HUDEP-2 (cell line): Measurements from ENCODE around the gene CAMTA1.
"Not testable (repeated sequence)": the region's sequence is repeated elsewhere in the genome, so short reads cannot be mapped to it uniquely, and the experiment has no call there.

Experiments
- DNase-seq, 76 experiments: peaks; one replicate each; lab custom pipeline; 2025; ENCODE audit not compliant: unreplicated experiment in 76 of 76; lab: John Stamatoyannopoulos, UW

Gene CAMTA1

GRCh38 chr1:7783826-7784491 is 998.7 kb downstream of the CAMTA1 start, which contains the start of gene PER3:
TSS of gene PER3 (plus strand) at chr1:7784291. CDS start at chr1:7784878, 587 bp downstream.
- DNase-seq, result peak; percentile 7 to 98 (median 95)

DNA sequence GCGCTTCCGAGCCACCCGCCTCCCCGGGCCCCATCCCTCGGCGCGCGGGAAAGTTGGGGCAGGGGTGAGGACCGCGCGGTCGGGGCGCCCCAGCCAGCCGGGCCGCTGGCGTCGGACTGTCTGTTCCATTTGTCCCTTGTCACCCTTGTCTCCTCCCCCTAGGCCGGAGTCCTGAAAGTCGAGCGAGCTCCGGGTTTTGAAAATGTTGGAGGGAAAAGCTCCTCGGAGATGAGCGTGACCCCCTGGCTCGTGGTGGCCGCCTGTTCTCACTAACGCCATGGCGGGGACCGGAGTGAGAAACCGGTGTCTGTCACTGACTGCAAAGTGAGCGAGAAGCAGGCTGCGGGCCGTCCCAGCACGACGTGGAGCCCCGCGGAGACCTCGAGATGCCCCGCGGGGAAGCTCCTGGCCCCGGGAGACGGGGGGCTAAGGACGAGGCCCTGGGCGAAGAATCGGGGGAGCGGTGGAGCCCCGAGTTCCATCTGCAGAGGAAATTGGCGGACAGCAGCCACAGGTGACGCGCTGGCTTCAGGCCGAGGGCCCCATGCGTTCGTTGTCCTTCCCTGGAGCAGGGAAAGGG is 999.3 kb downstream of the CAMTA1 start:
- DNase-seq, result peak in 1 of 76 experiments; percentile 3

- no peak for DNase-seq
Measured at GRCh38 chr1:7785108-7785507, 999.9 kb downstream of the CAMTA1 start.

- DNase-seq, result no peak
Measured at GRCh38 chr1:7786795-7787194, 1001.5 kb downstream of the CAMTA1 start.

- no peak for DNase-seq
Measured at GRCh38 chr1:7789828-7790227, 1004.6 kb downstream of the CAMTA1 start.

DNA sequence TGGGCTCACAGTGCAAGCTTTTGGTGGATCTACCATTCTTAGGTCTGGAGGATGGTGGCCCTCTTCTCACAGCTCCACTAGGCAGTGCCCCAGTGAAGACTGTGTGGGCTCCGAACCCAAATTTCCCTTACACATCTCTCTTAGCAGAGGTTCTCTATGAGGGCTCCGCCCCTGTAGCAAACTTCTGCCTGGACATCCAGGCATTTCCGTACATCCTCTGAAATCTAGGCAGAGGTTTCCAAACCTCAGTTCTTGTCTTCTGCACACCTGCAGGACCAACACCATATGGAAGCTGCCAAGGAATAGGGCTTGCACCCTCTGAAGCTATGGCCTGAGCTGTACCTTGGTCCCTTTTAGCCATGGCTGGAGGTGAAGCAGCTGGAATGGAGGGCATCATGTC is 1005.8 kb downstream of the CAMTA1 start:
- not testable (repeated sequence) for DNase-seq

GRCh38 chr1:7795406-7795805 is 1010.2 kb downstream of the CAMTA1 start:
- DNase-seq, result no peak

- no peak for DNase-seq
Measured at GRCh38 chr1:7805460-7805859, 1020.2 kb downstream of the CAMTA1 start.

- peak in 5 of 76 experiments; percentile 9 to 35 (median 16) for DNase-seq
Measured at GRCh38 chr1:7808253-7808844, 1023.1 kb downstream of the CAMTA1 start.

DNA sequence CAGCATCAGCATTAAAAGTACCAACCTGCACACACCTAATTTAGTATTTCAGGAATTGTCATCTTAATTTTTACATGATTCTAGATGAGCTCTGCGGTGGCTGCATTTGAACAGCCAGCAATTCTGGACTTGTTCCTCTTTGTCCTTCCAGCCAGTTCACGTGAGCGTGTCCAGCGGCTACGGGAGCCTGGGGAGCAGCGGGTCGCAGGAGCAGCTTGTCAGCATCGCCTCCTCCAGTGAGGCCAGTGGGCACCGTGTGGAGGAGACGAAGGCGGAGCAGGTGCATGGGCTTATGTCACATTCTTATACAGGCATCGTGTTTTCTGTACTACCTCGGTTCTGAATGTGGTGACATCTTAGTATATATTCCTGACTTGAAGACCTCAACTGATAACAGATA is 1024.5 kb downstream of the CAMTA1 start:
- DNase-seq, result no peak

GRCh38 chr1:7810395-7810794 is 1025.1 kb downstream of the CAMTA1 start:
- DNase-seq, result peak in 2 of 76 experiments; percentile 7 to 17

DNA sequence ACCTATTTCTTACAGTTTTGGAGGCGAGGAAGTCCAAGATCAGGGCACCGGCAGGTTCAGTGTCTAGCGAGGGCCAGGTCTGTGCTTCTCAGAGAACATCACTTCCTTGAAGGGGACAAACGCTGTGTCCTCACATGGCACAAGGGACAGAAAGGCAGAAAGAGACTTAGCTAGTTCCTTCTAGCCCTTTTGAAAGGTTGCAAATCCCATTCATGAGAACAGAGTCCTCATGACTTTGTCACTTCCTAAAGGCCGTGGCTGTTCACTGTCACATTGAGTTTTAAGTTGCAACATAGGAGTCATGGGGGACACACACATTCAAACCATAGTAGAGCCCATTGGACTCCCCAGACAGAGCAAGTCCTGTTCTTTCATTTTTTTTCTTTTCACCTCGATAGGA is 1026.2 kb downstream of the CAMTA1 start:
- no peak for DNase-seq

DNA sequence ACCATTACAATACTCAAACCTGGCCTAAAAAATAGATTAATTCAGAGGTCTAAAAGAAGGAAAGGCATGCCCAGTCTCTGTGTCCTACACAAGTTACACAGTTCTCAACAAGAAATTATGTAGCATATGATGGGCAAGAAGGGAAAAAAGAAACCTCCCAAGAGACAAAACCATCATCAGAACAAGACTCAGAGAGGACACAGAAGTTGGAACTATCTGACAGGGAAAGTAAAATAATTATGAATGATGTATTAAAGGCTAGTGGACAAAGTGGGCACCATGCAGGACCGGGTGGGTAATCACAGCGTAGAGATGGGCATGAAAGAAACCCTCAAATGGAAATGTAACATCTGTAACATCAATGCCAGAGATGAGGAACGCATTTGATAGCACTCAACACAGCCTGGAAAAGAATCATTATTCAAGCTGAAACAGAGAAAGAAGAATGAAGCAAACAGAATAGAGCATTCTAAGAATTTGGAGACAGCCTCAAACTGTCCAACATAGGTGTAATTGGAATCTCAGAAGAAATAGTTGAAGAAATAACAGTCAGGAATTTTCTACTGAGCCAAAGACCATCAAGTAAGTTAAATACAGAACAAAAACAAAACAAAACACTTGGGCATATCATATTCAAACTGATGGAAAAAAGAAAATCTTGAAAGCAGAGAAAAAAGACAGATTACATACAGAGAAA is 1028.6 kb downstream of the CAMTA1 start:
- DNase-seq, result no peak
